NCI-H1105 (cell line): ENCODE measurements around the gene POTEM.
"Not testable (repeated sequence)": the region's sequence is repeated elsewhere in the genome, so short reads cannot be mapped to it uniquely, and the experiment has no call there.

Experiments used
- DNase-seq: peaks from one replicate; lab custom pipeline; 2025; lab: John Stamatoyannopoulos, UW

The POTEM gene

DNA sequence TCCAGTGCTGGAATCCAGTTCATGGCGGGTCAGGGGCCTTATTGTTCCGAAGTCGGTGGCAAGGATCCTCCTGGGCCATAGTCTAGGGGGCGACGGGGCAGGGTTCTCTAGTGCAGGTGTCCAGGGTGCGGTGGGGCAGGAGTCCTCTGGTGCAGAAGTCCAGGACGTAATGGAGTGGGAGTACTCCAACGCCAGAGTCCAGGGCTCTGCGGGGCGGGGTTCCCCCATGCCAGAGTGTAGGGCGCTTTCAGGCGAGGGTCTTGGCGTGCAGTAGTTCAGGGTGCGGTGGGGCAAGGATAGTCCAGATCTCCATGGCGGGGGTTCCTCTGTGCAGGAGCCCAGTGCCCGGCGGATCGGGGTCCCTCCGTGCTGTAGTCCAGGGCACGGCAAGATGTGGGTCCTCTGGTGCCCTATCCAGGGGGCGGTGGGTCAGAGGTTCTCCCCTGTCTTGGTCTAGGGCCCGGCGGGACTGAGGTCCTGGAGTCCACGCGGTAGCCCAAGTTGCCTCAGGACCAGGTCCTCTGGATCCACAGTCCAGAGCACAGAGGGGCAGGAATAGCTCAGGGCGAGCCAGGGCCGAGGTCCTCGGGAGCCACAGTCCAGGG is 70.9 kb downstream of the POTEM start:
- not testable (repeated sequence) for DNase-seq

DNA sequence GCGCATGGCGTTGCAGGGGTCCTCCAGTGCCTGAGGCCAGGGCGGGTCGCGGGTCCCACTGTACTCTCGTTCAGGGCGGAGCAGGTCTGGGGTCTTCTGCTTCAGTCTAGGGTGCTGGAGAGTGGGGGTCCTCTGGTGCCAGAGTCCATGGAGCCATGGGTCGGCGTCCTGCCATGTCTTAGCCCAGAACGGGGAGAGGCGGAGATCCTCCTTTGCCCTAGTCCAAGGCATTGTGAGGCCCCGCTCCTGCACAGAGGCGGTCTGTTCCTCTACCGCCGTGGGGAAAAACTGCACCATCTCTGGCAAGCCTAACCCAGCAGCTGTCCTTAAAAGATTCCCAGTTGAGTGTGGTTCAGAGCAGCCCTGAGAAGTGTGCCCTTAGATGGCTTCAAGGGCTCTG is 71.6 kb downstream of the POTEM start:
- DNase-seq, result not testable (repeated sequence)

DNA sequence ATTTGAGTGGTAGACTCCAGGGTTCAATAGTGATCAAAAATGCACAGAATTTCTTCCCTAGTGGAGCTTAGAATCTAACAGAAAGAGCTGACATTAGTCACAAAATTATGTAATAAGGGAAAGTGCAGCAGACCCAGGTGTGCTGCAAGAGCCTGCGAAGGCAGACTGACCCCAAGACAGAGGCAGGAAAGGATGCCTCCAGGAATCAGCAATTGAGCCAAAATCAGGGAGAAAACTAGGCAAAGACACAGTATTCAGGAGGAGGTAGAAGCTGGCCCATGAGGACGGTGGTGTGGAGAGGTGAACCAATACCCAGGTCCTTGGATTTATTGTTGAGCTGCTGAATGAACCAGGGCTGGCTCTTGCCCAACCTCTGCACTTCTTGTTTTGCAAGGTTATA is 76.2 kb downstream of the POTEM start:
- DNase-seq, result not testable (repeated sequence)
